HG03103 (cell line): ENCODE results near the gene ADORA2A.
"Not testable (repeated sequence)": the region's sequence is repeated elsewhere in the genome, so short reads cannot be mapped to it uniquely, and the experiment has no call there.

Experiments
- ATAC-seq: cut with Tn5 transposase; IDR thresholded peaks from one replicate; pipeline ENCODE4 v1.9.1; 2021; ENCODE audit warnings: low read depth; ENCODE audit not compliant: unreplicated experiment

Gene ADORA2A

GRCh38 chr22:24481641-24482040, 54.2 kb downstream of the ADORA2A start:
- no peak for ATAC-seq

- ATAC-seq = no peak
Observed at GRCh38 chr22:24482575-24482974, 55.2 kb downstream of the ADORA2A start.

- ATAC-seq = no peak
Observed at GRCh38 chr22:24482998-24483397, 55.6 kb downstream of the ADORA2A start.

- no peak for ATAC-seq
Observed at GRCh38 chr22:24483976-24484545, 56.7 kb downstream of the ADORA2A start.

GRCh38 chr22:24485170-24485569, 57.8 kb downstream of the ADORA2A start:
- no peak for ATAC-seq

- no peak for ATAC-seq
Observed at GRCh38 chr22:24485608-24486007, 58.2 kb downstream of the ADORA2A start.

- ATAC-seq = no peak
Observed at GRCh38 chr22:24486501-24486921, 59.1 kb downstream of the ADORA2A start.

- ATAC-seq = no peak
Observed at GRCh38 chr22:24489011-24489410, 61.6 kb downstream of the ADORA2A start.

GRCh38 chr22:24489434-24489833, 62.0 kb downstream of the ADORA2A start:
- not testable (repeated sequence) for ATAC-seq
